Measurements from ENCODE around the gene CECR2. TPM values are rescaled to one million over a fixed set of nuclear protein-coding genes. Genes with fewer than 3 reads are reported as not detected.
"Not testable (repeated sequence)": the region's sequence is repeated elsewhere in the genome, so short reads cannot be mapped to it uniquely, and the experiment has no call there.

Gene CECR2
- total RNA-seq, 2 donors from 2014 or later = 0.23 to 0.77 TPM

DNA sequence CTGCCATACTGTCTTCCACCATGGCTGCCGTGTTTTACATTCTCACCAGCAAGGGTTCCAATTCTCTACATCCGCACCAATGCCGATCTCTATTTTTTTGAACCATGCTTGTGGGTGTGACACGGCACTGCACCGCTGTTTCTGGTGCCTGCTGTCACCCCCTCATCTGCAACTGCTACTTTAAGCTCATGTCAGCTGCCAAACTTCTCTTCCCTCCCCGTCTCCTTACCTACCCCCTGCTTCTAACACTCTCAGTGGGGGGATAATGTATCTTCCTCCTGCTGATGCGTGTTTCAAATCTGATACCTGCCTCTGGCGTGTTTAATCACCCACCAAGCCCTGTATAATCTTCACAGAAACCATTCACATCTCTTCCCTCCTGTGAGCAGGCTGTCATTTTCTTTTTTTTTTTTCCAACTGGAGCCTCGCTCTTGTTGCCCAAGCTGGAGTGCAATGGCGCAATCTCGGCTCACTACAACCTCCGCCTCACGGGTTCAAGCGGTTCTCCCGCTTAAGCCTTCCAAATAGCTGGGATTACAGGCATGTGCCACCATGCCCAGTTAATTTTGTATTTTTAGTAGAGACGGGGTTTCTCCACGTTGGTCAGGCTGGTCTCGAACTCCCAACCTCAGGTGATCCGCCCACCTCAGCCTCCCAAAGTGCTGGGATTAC is 196.9 kb downstream of the CECR2 start:
- H3K4me3 Mint-ChIP-seq; H3K4me1 Mint-ChIP-seq (ENCODE audit: low read depth); H3K27me3 Mint-ChIP-seq (ENCODE audit: low read depth); H3K36me3 Mint-ChIP-seq (ENCODE audit: insufficient read depth in 2 of 2); H3K9me3 Mint-ChIP-seq; DNase-seq; H3K27ac Mint-ChIP-seq; ATAC-seq (replicated peaks in 1 of 2): not testable (repeated sequence)

DNA sequence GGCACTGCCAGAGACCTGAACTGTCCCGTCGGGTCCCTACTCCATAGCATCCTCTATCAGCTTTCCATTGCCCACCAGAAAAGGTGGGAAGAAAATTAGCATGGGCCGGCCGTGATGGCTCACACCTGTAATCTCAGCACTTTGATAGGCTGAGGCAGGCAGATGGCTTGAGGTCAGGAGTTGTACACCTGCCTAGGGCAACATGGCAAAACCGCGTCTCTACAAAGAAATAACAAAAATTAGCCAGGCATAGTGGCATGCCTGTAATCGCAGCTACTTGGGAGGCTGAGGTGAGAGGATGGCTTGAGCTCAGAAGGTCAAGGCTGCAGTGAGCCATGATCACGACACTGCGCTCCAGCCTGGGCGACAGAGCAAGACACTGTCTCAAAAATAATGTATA is 197.5 kb downstream of the CECR2 start:
- no peak overlapping the region for H3K4me3 Mint-ChIP-seq
- no peak overlapping the region for H3K27ac Mint-ChIP-seq
- H3K9me3 Mint-ChIP-seq = no peaks in the 10 kb centered on the region
- H3K36me3 Mint-ChIP-seq (ENCODE audit: insufficient read depth in 2 of 2) = no peaks in the 10 kb centered on the region
- no peak for DNase-seq
- no peaks in the 10 kb centered on the region for H3K4me1 Mint-ChIP-seq (ENCODE audit: low read depth)
- peaks cover 8% of the 10 kb centered on the region for H3K27me3 Mint-ChIP-seq (ENCODE audit: low read depth)
- no peak for ATAC-seq (replicated peaks in 1 of 2)

DNA sequence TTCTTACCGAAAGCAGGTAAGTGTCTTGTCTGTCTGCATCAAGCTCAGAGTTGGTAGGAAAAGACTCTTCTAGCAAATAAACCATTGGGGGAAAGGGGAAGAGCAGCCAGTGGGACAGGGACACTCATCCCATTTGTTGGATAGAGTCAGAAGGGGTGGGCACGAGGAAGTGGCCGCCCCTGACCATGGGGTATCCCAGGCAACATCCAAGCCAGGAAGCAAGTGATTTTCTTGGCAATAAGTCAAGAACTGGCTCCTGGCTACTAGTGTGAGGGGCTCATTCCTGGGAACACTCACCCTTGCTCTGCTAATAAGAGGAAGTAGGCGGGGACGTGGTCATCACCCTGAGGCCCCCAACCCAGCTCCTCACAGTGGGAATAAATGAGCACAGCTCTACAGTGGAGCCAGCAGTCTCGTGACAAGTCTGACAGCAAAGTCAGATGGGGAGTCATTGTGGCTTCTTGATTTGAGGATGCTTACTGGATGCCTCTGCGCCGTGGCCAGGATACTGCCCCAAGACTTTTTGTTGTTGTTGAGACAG is 200.8 kb downstream of the CECR2 start:
- ATAC-seq (replicated peaks in 1 of 2) (peak in 1 of 2 donors; percentile 74), DNase-seq (no peak)
- H3K27ac Mint-ChIP-seq = no peak overlapping the region
- no peaks in the 10 kb centered on the region for H3K9me3 Mint-ChIP-seq
- peaks cover 8% of the 10 kb centered on the region for H3K27me3 Mint-ChIP-seq (ENCODE audit: low read depth)
- no peaks in the 10 kb centered on the region for H3K4me1 Mint-ChIP-seq (ENCODE audit: low read depth)
- no peaks in the 10 kb centered on the region for H3K36me3 Mint-ChIP-seq (ENCODE audit: insufficient read depth in 2 of 2)
- H3K4me3 Mint-ChIP-seq = no peak overlapping the region

DNA sequence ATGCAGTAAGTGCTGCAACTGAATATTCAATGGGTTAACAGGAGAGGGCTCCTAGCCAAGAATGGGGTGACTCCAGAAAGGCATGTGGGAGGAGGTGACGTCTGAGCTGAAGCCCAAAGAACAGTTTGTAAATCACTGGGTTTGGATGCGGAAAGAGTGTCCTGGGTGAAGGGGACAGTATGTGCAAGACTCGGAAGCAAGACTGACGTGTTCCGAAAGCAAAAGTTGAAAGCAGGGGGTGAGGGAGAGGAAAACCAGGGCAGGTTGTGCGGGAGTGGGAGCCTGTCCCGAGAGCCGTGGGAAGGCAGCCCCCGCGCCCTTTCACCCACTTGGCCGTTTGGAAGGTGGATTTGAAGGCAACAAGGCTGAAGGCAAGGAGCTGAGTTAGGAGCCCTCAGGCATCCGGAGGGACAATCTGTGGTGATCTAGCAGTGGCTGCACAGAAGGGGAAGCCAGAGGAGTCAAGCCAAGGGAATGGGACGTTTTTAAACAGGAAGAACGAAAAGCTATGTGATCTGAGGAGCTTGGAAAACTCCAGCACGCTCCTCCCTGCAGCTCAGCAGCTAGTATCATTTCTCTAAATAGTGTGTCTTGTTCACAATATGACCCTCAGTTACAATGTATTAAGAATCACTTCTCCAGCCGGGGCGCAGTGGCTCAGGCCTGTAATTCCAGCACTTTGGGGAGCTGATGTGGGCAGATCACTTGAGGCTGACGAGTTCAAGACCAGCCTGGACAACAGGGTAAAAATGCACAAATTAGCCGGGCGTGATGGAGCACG is 201.8 kb downstream of the CECR2 start:
- Mint-ChIP-seq H3K9me3 (no peaks in the 10 kb centered on the region), H3K4me1 (ENCODE audit: low read depth) (no peaks in the 10 kb centered on the region), H3K27ac (no peak overlapping the region), H3K27me3 (ENCODE audit: low read depth) (peaks cover 6% of the 10 kb centered on the region), H3K36me3 (ENCODE audit: insufficient read depth in 2 of 2) (no peaks in the 10 kb centered on the region), H3K4me3 (no peak overlapping the region)
- ATAC-seq (replicated peaks in 1 of 2) = no peak
- no peak for DNase-seq

DNA sequence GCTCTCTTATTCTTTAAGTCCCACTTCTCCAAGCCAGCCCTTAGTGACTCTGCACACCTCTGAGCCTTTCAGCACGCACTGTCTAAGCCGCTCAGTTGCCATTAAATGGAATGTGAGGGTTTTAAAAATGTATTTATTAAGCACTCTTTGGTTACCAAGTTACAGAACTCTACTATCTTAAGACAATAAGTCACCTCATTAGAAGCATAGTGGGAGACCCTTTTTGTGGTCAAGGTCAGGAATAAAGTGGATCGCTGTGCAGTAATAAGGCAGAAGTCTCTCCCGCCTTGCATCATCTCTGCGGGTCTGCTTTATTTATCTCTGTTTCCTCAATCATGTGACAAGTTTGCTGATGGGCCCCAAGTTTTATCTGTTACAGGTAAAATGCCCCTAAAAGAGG is 205.9 kb downstream of the CECR2 start:
- no peaks in the 10 kb centered on the region for H3K4me1 Mint-ChIP-seq (ENCODE audit: low read depth)
- no peak overlapping the region for H3K27ac Mint-ChIP-seq
- H3K4me3 Mint-ChIP-seq = no peak overlapping the region
- no peaks in the 10 kb centered on the region for H3K9me3 Mint-ChIP-seq
- ATAC-seq (replicated peaks in 1 of 2) = no peak
- H3K36me3 Mint-ChIP-seq (ENCODE audit: insufficient read depth in 2 of 2) = no peaks in the 10 kb centered on the region
- DNase-seq = no peak
- H3K27me3 Mint-ChIP-seq (ENCODE audit: low read depth) = no peaks in the 10 kb centered on the region

DNA sequence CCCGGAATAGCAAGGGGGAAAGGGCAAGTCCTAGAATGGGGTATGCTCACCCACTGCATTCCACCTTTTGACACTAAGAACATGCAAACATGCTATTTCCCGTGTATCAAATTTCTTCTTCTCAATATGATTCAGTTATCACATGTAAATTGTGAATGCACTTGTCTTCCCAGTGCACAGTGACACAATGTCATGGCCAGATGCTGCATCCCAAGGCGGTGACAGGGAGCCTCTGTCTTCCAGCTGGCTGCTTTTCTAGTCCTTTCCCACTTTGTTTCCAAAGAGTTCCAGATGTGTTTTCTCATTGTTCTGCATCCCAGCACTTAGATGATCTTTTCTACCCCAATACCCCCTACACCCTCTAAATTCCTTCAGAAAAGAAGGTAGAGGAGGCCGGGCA is 206.4 kb downstream of the CECR2 start:
- Mint-ChIP-seq H3K27me3 (ENCODE audit: low read depth) (no peaks in the 10 kb centered on the region), H3K4me1 (ENCODE audit: low read depth) (no peaks in the 10 kb centered on the region), H3K4me3 (no peak overlapping the region), H3K9me3 (no peaks in the 10 kb centered on the region), H3K27ac (no peak overlapping the region), H3K36me3 (ENCODE audit: insufficient read depth in 2 of 2) (no peaks in the 10 kb centered on the region)
- no peak for ATAC-seq (replicated peaks in 1 of 2)
- no peak for DNase-seq

DNA sequence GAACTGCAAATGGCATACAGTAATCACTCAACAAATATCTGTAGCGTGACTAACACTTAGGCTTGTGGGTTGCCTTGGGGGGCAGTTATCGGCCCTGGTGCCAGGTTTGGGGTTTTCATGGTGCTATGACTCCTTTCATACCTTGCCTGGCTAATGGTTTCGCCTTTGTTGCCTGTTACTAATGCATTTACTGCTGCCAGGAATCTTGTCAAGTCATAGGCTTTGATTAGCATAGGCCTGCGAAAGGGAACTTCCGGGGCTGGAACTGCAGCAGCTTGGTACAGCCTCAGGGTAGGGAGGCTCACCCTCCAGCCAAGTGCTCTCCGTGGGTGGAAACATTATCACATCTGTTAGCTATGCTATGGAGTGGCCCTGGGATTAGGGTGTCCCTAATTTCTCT is 207.2 kb downstream of the CECR2 start:
- DNase-seq (peak in 1 of 2 donors; percentile 13), ATAC-seq (replicated peaks in 1 of 2) (peak; percentile 32 to 61)
- Mint-ChIP-seq H3K4me1 (ENCODE audit: low read depth) (no peaks in the 10 kb centered on the region), H3K9me3 (no peaks in the 10 kb centered on the region), H3K27ac (no peak overlapping the region), H3K36me3 (ENCODE audit: insufficient read depth in 2 of 2) (no peaks in the 10 kb centered on the region), H3K27me3 (ENCODE audit: low read depth) (no peaks in the 10 kb centered on the region), H3K4me3 (no peak overlapping the region)

DNA sequence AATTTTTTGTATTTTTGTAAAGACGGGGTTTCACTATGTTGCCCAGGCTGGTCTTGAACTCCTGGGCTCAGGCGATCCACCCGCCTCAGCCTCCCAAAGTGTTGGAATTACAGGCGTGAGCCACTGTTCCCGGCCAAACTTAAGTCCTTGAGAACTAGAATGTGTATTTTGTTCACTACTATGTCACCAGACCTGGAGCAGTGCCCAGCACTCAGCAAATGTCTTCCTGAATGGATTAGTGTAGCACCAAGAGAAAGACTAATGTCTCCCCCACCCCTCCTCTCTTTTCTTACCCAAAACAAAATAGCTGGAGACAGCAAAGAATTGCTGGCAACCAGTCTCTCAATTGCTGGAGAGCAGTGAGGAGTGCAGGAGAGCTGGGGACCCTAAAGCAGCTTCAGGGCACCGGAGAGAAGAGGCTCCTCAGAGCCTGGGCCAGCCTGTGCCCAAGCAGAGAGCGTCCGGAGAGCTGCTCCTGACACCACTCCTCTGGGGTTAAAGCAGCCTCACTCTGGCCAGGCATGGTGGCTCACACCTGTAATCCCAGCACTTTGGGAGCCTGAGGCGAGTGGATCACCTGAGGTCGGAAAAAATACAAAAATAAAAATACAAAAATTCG is 209.0 kb downstream of the CECR2 start:
- ATAC-seq (replicated peaks in 1 of 2) = no peak

DNA sequence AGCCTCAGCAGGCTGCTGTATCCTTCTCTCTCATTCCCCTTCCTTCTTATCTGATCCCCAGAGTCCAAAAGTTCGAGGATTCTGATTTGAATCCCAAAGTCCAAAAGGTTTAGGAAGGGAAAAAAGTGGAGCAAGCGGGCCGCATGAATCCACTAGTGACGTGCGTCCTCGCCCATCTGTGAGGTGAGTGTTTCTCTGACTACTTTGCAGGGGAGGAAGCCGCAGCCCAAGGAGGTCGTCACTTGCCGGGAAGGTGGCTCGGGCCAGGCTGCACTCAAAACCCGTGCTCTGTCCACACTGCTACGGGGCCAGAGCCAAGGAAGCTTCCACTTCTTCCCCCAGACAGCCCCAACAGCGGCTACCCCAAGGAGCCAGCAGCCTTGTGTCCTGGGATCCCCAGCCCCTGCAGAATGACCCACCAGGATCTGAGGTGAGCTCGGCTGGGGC is 210.3 kb downstream of the CECR2 start:
- ATAC-seq (replicated peaks in 1 of 2) = no peak
- H3K27ac Mint-ChIP-seq = no peak overlapping the region
- DNase-seq = no peak
- no peaks in the 10 kb centered on the region for H3K9me3 Mint-ChIP-seq
- no peaks in the 10 kb centered on the region for H3K27me3 Mint-ChIP-seq (ENCODE audit: low read depth)
- no peak overlapping the region for H3K4me3 Mint-ChIP-seq
- H3K36me3 Mint-ChIP-seq (ENCODE audit: insufficient read depth in 2 of 2) = no peaks in the 10 kb centered on the region
- no peaks in the 10 kb centered on the region for H3K4me1 Mint-ChIP-seq (ENCODE audit: low read depth)

More for the DNA sequence above, 209.0 kb downstream of the CECR2 start:
- Mint-ChIP-seq H3K4me1 (ENCODE audit: low read depth) (no peaks in the 10 kb centered on the region), H3K4me3 (no peak overlapping the region), H3K9me3 (no peaks in the 10 kb centered on the region), H3K27ac (no peak overlapping the region), H3K36me3 (ENCODE audit: insufficient read depth in 2 of 2) (no peaks in the 10 kb centered on the region), H3K27me3 (ENCODE audit: low read depth) (no peaks in the 10 kb centered on the region)
- no peak for DNase-seq

DNA sequence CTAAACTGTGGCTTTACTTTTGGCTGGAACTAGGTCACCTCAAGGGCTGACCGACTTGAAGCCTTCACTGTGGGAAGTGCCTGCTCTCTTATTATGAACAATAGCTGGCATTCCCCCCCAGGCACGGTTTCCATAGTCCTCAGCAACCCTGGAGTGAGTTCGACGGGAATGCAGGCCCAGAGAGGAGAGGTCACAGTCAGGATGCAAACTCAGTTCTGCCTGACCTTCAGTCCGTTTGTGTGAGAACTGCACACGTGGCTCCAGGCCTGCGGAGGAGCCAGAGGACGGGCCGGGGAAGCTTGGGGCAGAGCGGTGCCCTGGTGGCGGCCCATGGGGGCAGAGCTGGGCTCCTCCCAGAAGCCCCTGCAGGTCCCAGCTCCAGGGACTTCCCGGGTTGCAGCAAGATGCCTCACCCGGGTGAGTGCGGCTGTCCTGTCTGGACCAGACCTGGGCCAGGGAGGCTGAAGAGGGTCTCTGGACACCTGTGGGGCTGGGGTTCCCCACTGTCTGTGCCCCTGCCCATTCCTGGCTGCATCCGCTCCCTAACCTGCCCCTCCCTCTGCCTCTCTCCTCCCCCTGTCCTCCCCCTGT is 211.3 kb downstream of the CECR2 start:
- Mint-ChIP-seq H3K4me1 (ENCODE audit: low read depth) (no peaks in the 10 kb centered on the region), H3K36me3 (ENCODE audit: insufficient read depth in 2 of 2) (no peaks in the 10 kb centered on the region), H3K27me3 (ENCODE audit: low read depth) (no peaks in the 10 kb centered on the region), H3K4me3 (no peak overlapping the region), H3K27ac (no peak overlapping the region), H3K9me3 (no peaks in the 10 kb centered on the region)
- ATAC-seq (replicated peaks in 1 of 2) (no peak), DNase-seq (no peak)

DNA sequence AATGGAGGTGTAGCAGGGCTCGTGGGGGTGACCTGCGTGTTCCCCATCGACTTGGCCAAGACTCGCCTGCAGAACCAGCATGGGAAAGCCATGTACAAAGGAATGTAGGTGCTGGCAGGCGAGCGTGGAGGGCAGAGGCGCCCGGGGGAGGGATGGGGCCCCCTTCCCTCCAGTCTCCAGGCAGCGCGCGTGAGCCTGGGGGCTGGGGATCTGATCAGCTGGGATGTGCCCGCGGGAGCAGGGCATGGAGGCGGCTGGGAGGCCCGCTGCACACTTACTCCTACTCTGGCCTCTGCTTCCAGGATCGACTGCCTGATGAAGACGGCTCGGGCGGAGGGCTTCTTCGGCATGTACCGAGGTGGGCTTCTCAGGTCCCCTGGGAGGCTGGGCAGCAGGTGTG is 211.8 kb downstream of the CECR2 start:
- Mint-ChIP-seq H3K4me1 (ENCODE audit: low read depth) (no peaks in the 10 kb centered on the region), H3K27ac (no peak overlapping the region), H3K9me3 (no peaks in the 10 kb centered on the region), H3K4me3 (no peak overlapping the region), H3K36me3 (ENCODE audit: insufficient read depth in 2 of 2) (no peaks in the 10 kb centered on the region), H3K27me3 (ENCODE audit: low read depth) (no peaks in the 10 kb centered on the region)
- DNase-seq = no peak
- no peak for ATAC-seq (replicated peaks in 1 of 2)

DNA sequence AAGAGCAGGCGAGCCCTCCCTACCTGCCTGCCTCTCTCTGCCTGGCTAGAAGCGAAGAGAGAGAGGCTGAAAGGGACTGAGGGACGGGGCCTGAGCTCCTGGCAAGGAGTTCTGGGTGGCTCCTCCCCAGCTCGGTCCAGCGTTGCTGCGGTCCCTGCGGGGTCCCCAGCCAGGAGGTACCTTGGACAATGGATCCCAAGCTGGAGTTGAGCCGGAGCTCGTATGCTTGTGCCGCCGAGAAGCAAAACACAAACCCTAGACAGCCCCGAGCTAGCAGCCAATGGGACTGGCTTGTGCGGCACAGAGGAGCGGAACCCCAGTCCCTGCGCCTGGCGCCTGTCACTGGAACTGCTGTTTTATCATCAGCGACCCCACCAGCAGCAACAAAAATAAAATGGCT is 212.4 kb downstream of the CECR2 start:
- ATAC-seq (replicated peaks in 1 of 2) (no peak), DNase-seq (no peak)
- H3K27ac Mint-ChIP-seq = no peak overlapping the region
- H3K4me1 Mint-ChIP-seq (ENCODE audit: low read depth) = no peaks in the 10 kb centered on the region
- no peak overlapping the region for H3K4me3 Mint-ChIP-seq
- H3K27me3 Mint-ChIP-seq (ENCODE audit: low read depth) = no peaks in the 10 kb centered on the region
- no peaks in the 10 kb centered on the region for H3K9me3 Mint-ChIP-seq
- H3K36me3 Mint-ChIP-seq (ENCODE audit: insufficient read depth in 2 of 2) = no peaks in the 10 kb centered on the region

DNA sequence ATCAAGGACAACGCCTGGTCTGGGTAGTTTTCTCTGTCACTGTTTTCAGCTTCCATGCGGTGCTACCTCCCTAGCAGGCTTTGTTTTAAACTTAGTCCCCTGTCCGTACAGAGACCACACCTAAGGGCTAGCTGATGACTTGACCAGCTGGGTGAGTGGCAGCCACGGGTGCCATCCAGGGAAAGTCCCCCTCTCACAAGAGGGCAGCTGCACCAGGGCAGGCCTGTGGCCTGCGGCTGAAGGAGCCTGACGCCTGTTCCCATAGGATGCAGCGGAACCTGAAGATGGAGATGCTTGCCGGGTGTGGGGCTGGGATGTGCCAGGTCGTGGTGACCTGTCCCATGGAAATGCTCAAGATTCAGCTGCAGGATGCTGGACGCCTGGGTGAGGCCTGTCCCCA is 213.9 kb downstream of the CECR2 start:
- H3K4me1 Mint-ChIP-seq (ENCODE audit: low read depth) = no peaks in the 10 kb centered on the region
- no peaks in the 10 kb centered on the region for H3K27me3 Mint-ChIP-seq (ENCODE audit: low read depth)
- no peaks in the 10 kb centered on the region for H3K36me3 Mint-ChIP-seq (ENCODE audit: insufficient read depth in 2 of 2)
- H3K4me3 Mint-ChIP-seq = no peak overlapping the region
- no peak overlapping the region for H3K27ac Mint-ChIP-seq
- ATAC-seq (replicated peaks in 1 of 2) (no peak), DNase-seq (no peak)
- no peaks in the 10 kb centered on the region for H3K9me3 Mint-ChIP-seq
